IPS DF 6.9 (cell line): ENCODE measurements around the gene MS4A5.
"Not testable (repeated sequence)": the region's sequence is repeated elsewhere in the genome, so short reads cannot be mapped to it uniquely, and the experiment has no call there.

Experiments used
- DNase-seq: peaks from one replicate; pipeline ENCODE4 v3.0.0-alpha.2; 2013; ENCODE audit warnings: low read depth, low spot score
- H3K27ac ChIP-seq: one replicate; pipeline ENCODE4 v1.5.1; 2013; ENCODE audit warnings: low read length, control low read depth
- H3K27me3 ChIP-seq: 2 replicates; pipeline ENCODE4 v1.6.1; 2013; ENCODE audit warnings: mild to moderate bottlenecking, low read length; ENCODE audit not compliant: control insufficient read depth, insufficient read depth
- H3K36me3 ChIP-seq: 2 replicates; pipeline ENCODE4 v1.6.1; 2013; ENCODE audit warnings: low read length; ENCODE audit not compliant: control insufficient read depth, insufficient read depth
- H3K4me1 ChIP-seq: 2 replicates; pipeline ENCODE4 v1.6.1; 2013; ENCODE audit warnings: low read length; ENCODE audit not compliant: control insufficient read depth, insufficient read depth
- H3K4me3 ChIP-seq: 2 replicates; pipeline ENCODE4 v1.5.1; 2013; ENCODE audit warnings: mild to moderate bottlenecking, low read length
- H3K9me3 ChIP-seq: 2 replicates; pipeline ENCODE4 v1.6.1; 2013; ENCODE audit warnings: low read length, inconsistent platforms; ENCODE audit not compliant: control insufficient read depth, insufficient read depth
- WGBS: extraction: QIAGEN DNeasy Blood & Tissue Kit; methylation state at CpG from one replicate; pipeline ENCODE4 v1.1.7; 2013; ENCODE audit warnings: mixed read lengths, missing lambda C conversion rate; ENCODE audit not compliant: insufficient read length, insufficient coverage; 5-methylcytosine and 5-hydroxymethylcytosine counted together

Gene MS4A5

DNA sequence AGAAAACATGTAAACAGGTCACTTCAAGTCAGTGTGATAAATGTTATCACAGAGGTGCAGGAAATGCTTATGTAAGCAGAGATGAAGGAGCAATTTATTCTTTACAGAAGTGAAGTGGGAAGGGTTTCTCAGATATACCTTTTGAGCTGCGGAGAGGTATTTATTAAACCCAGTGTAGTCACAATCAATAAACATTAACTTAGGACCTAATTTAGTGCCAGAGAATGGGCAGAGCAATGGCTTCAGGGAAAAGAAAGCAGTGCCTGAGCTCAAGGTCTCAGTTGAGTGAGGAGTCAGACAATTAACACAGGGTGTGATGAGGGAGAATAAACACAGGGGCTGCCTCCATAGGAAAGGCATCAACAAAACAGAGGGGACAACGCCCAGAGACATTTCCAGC, 1.9 kb downstream of the MS4A5 start:
- Histone ChIP-seq H3K27ac (no peak overlapping the region), H3K4me1 (no peaks in the 10 kb centered on the region), H3K27me3 (no peaks in the 10 kb centered on the region), H3K9me3 (no peaks in the 10 kb centered on the region), H3K36me3 (no peaks in the 10 kb centered on the region), H3K4me3 (no peak overlapping the region)
- DNase-seq: no peak
- no CpG with 5 or more reads among the region's 2 CpGs for WGBS

DNA sequence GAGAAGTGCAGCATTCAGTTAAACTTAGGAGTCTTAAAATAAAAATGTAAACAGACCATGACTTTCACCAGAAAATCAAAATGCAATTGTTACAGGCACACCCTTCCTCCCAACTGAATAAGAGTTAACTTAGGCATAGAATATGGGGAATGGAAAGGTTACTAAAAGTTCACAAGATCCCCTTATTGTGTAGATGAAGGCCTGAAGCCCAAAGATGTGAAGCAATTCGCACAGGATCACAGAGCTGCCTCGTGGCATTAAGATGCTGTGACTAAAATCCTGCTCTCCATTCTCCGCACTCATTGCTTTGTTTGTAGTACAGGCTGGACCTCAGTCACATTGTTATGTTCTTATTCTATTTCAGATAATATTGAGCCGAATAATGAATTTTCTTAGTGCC, 4.0 kb downstream of the MS4A5 start:
- H3K4me1 ChIP-seq: no peaks in the 10 kb centered on the region
- H3K27ac ChIP-seq: no peak overlapping the region
- DNase-seq: no peak
- no peaks in the 10 kb centered on the region for H3K27me3 ChIP-seq
- H3K9me3 ChIP-seq: no peaks in the 10 kb centered on the region
- WGBS: no CpG with 5 or more reads among the region's 4 CpGs
- no peak overlapping the region for H3K4me3 ChIP-seq
- no peaks in the 10 kb centered on the region for H3K36me3 ChIP-seq

DNA sequence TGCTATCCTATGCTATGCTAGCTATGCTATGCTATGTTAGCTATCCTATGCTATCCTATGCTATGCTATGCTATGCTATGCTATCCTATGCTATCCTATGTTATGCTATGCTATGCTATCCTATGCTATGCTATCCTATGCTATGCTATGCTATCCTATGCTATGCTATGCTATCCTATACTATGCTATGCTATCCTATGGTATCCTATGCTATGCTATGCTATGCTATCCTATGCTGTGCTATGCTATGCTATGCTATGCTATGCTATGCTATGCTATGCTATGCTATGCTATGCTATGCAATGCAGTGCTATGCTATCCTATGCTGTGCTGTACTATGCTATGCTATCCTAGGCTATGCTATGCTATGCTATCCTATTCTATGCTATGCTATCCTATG, 17.7 kb downstream of the MS4A5 start:
- Histone ChIP-seq H3K9me3 (no peaks in the 10 kb centered on the region), H3K36me3 (no peaks in the 10 kb centered on the region), H3K4me3 (no peak overlapping the region), H3K4me1 (no peaks in the 10 kb centered on the region), H3K27ac (no peak overlapping the region), H3K27me3 (no peaks in the 10 kb centered on the region)
- no peak for DNase-seq

DNA sequence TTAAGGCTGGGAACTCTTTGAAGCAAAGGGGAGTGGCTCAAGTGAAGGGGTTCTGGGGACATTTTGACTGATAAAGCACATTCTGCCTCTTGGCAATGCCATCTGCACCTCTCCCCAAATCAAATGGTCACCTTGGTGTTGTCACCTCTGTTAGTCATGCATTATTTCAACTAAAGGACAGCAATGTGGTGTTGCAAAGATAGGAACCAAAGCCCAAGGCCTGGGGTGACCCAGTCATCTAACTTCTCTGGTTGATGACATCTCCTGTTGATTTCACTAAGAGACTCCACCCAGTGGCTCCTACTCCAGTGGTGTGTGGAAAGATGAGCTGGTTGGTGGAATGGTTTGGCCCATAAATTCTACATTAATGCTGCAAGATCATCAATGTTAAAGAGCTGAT, 18.5 kb downstream of the MS4A5 start:
- H3K36me3 ChIP-seq: no peaks in the 10 kb centered on the region
- no peaks in the 10 kb centered on the region for H3K9me3 ChIP-seq
- no peak overlapping the region for H3K4me3 ChIP-seq
- H3K27me3 ChIP-seq: no peaks in the 10 kb centered on the region
- no peak for DNase-seq
- no peaks in the 10 kb centered on the region for H3K4me1 ChIP-seq
- no peak overlapping the region for H3K27ac ChIP-seq

DNA sequence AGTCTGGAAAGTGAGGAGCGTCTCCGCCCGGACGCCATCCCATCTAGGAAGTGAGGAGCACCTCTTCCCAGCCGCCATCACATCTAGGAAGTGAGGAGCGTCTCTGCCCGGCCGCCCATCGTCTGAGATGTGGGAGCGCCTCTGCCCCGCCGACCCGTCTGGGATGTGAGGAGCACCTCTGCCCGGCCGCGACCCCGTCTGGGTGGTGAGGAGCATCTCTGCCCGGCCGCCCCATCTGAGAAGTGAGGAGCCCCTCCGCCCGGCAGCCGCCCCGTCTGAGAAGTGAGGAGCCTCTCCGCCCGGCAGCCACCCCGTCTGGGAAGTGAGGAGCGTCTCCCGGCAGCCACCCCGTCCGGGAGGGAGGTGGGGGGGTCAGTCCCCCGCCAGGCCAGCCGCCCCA, 21.8 kb downstream of the MS4A5 start:
- H3K9me3 ChIP-seq, DNase-seq, H3K4me3 ChIP-seq, H3K36me3 ChIP-seq, H3K4me1 ChIP-seq, H3K27ac ChIP-seq, H3K27me3 ChIP-seq: not testable (repeated sequence)
- WGBS: no CpG with 5 or more reads among the region's 32 CpGs

DNA sequence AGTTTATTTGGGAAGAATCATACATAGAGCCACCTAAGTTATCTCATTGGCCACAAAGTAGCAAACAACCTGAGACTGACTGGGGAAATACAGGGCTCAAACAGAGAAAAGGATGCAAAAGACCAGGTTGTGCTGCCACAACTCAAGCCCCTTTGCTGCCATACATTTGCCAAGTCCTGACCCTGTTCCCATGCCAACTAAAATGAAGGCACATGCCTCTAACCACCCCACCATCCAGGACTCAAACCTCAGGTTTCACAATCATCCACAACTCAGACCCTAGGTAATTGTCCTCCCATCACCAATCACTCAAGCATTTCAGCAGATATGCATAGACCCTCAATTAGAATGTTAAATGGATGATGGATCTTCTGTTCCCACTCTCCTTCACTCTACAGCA, 24.8 kb downstream of the MS4A5 start:
- Histone ChIP-seq H3K4me1 (no peaks in the 10 kb centered on the region), H3K27ac (no peak overlapping the region), H3K9me3 (no peaks in the 10 kb centered on the region), H3K4me3 (no peak overlapping the region), H3K36me3 (no peaks in the 10 kb centered on the region), H3K27me3 (no peaks in the 10 kb centered on the region)
- no peak for DNase-seq

DNA sequence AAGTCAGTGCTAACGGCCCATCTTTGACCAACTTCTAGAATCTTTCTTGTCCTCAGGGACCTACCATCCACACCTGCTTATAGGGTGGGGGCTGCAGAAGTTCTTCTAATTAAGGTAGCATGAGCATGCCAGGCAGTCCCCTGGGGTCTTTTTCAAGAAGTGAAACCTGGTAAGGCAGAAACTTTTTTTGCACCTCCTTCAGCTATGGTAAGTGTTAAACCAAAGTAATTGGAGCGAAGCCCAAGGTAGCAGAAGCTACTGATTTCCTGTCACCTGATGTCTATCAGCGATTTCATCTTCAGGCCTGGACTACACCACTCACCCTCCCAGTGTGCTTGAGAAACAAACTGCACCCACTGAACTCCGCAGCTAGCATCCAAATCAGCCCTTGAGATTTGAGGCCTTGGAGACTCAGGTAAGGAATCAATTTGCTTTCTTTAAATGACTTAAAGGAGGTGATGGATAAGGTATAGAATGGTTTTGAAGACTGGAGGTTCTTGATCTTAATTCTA, 26.2 kb downstream of the MS4A5 start, which contains the start of gene MS4A1:
Gene MS4A1, plus strand, starts transcription at position 317 of the 512 bp plus-strand sequence. CDS start 6,528 bp downstream, outside the sequence.
- Histone ChIP-seq H3K4me1 (no peaks in the 10 kb centered on the region), H3K27ac (no peak within 1 kb of the TSS), H3K36me3 (no peaks in the 10 kb centered on the region), H3K9me3 (no peaks in the 10 kb centered on the region), H3K27me3 (no peaks in the 10 kb centered on the region), H3K4me3 (no peak within 1 kb of the TSS)
- no CpG with 5 or more reads among the region's 4 CpGs for WGBS
- DNase-seq: no peak

DNA sequence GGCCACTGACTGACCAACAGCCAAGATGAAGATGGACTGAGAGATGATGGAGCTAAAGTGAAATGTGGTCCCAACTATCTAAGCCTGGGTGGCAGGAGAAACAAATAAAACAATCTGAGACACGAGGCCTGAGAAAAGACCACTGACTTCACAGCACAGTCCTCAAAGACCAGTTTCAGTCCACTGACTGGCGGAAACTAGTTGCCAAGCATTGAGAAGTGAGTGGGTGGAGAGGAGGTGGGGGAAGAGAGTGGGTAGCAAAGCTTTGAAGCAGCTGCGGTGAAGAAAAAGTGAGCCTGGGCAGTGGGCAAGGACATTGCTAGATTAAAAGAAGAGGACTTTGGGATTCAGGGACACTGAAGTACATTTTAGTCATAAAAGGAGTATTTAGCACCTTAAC, 28.2 kb downstream of the MS4A5 start:
- no CpG with 5 or more reads among the region's 3 CpGs for WGBS
- Histone ChIP-seq H3K36me3 (no peaks in the 10 kb centered on the region), H3K4me3 (no peak overlapping the region), H3K9me3 (no peaks in the 10 kb centered on the region), H3K4me1 (no peaks in the 10 kb centered on the region), H3K27me3 (no peaks in the 10 kb centered on the region), H3K27ac (no peak overlapping the region)
- DNase-seq: no peak

DNA sequence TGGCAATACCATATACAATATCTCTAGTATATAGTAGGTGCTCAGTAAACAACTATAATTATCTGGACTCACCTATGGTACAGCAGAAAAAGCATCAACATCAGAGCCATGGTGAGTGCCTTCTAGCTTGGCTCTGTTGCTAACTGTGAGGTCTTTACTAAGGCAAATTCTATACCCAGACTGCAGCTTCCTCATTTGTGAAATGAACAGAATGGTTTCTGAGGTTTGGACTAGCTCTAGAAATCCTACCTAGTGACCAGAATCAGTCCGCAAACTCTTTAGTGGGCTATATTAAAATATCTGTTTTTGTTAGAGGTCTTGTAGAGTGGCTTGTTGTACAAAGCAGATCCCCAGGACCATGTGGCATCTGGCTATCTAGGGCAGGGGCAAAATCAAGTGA, 30.0 kb downstream of the MS4A5 start:
- Histone ChIP-seq H3K4me3 (no peak overlapping the region), H3K4me1 (no peaks in the 10 kb centered on the region), H3K36me3 (no peaks in the 10 kb centered on the region), H3K27me3 (no peaks in the 10 kb centered on the region), H3K27ac (no peak overlapping the region), H3K9me3 (no peaks in the 10 kb centered on the region)
- WGBS: no CpG with 5 or more reads among the region's 1 CpG
- no peak for DNase-seq

DNA sequence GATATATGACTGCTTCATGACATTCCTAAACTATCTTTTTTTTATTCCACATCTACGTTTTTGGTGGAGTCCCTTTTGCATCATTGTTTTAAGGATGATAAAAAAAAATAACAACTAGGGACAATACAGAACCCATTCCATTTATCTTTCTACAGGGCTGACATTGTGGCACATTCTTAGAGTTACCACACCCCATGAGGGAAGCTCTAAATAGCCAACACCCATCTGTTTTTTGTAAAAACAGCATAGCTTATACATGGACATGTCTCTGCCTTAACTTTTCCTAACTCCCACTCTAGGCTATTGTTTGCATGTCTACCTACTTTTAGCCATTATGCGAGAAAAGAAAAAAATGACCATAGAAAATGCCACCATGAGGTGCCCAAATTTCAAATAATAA, 39.5 kb downstream of the MS4A5 start:
- no peaks in the 10 kb centered on the region for H3K9me3 ChIP-seq
- H3K4me3 ChIP-seq: no peak overlapping the region
- H3K36me3 ChIP-seq: no peaks in the 10 kb centered on the region
- no peak for DNase-seq
- no CpG with 5 or more reads among the region's 2 CpGs for WGBS
- no peak overlapping the region for H3K27ac ChIP-seq
- no peaks in the 10 kb centered on the region for H3K27me3 ChIP-seq
- H3K4me1 ChIP-seq: no peaks in the 10 kb centered on the region

DNA sequence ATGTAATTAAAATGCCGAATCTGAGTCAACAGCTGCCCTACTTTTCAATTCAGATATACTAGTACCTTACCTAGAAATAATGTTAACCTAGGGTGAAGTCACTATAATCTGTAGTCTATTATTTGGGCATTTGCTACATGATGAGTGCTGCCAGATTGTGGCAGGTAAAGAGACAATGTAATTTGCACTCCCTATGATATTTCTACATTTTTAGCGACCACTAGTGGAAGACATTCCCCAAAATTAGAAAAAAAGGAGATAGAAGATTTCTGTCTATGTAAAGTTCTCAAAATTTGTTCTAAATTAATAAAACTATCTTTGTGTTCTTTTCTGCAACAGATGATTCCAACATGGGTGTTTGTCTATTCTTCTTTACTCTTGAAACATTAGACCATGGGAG, 40.4 kb downstream of the MS4A5 start:
- H3K27me3 ChIP-seq: no peaks in the 10 kb centered on the region
- no peak overlapping the region for H3K27ac ChIP-seq
- WGBS: no CpG with 5 or more reads among the region's 2 CpGs
- H3K4me3 ChIP-seq: no peak overlapping the region
- no peaks in the 10 kb centered on the region for H3K9me3 ChIP-seq
- H3K36me3 ChIP-seq: no peaks in the 10 kb centered on the region
- H3K4me1 ChIP-seq: no peaks in the 10 kb centered on the region
- no peak for DNase-seq
